GM19372 (cell line): ENCODE measurements around the gene BCL6.
A peak's percentile ranks its signal among the peaks of the same experiment; 100 is the strongest.
"Not testable (repeated sequence)": the region's sequence is repeated elsewhere in the genome, so short reads cannot be mapped to it uniquely, and the experiment has no call there.

Source experiments
- ATAC-seq: cut with Tn5 transposase; IDR thresholded peaks from one replicate; pipeline ENCODE4 v1.9.1; 2021; ENCODE audit warnings: mild to moderate bottlenecking, low read depth, moderate library complexity; ENCODE audit not compliant: unreplicated experiment

BCL6 gene

GRCh38 chr3:187684880-187685279 is 60.4 kb downstream of the BCL6 start:
- no peak for ATAC-seq

- no peak for ATAC-seq
These were observed 60.8 kb downstream of the BCL6 start for GRCh38 chr3:187684444-187684843.

- not testable (repeated sequence) for ATAC-seq
These were observed 63.5 kb downstream of the BCL6 start for GRCh38 chr3:187681756-187682155.

- ATAC-seq: peak; percentile 76
These were observed 65.5 kb downstream of the BCL6 start for GRCh38 chr3:187679638-187680396.

- no peak for ATAC-seq
These were observed 66.5 kb downstream of the BCL6 start for GRCh38 chr3:187678726-187679268.

- no peak for ATAC-seq
These were observed 67.7 kb downstream of the BCL6 start for GRCh38 chr3:187677604-187678003.

GRCh38 chr3:187673012-187673411 is 72.3 kb downstream of the BCL6 start:
- no peak for ATAC-seq
